Subcutaneous adipose tissue (tissue), 4 donors: Measurements from ENCODE around the gene SLC23A3. TPM values are rescaled to one million over a fixed set of nuclear protein-coding genes. Genes with fewer than 3 reads are reported as not detected.

Experiments used
- total RNA-seq, 4 donors: library from RNA; depleted of rRNA; stranded (reverse); fragments of >200 nt; gene quantifications; one replicate each; pipeline ENCODE4 v1.1.0, GENCODE V29; 2016
- TF ChIP-seq, protein P1 (sequence below): fragments of 450-650 bp; IDR thresholded peaks from one replicate; pipeline ENCODE4 v1.5.1; 2016; ENCODE audit warnings: low read depth, mild to moderate bottlenecking, control low read depth, antibody characterized with exemption, moderate library complexity

Gene SLC23A3
- total RNA-seq, 4 donors from 2014 or later = 0.38 to 0.82 (median 0.67) TPM

- TF ChIP-seq, protein P1, sequence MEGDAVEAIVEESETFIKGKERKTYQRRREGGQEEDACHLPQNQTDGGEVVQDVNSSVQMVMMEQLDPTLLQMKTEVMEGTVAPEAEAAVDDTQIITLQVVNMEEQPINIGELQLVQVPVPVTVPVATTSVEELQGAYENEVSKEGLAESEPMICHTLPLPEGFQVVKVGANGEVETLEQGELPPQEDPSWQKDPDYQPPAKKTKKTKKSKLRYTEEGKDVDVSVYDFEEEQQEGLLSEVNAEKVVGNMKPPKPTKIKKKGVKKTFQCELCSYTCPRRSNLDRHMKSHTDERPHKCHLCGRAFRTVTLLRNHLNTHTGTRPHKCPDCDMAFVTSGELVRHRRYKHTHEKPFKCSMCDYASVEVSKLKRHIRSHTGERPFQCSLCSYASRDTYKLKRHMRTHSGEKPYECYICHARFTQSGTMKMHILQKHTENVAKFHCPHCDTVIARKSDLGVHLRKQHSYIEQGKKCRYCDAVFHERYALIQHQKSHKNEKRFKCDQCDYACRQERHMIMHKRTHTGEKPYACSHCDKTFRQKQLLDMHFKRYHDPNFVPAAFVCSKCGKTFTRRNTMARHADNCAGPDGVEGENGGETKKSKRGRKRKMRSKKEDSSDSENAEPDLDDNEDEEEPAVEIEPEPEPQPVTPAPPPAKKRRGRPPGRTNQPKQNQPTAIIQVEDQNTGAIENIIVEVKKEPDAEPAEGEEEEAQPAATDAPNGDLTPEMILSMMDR = no peak
Measured at GRCh38 chr2:219199470-219200211, 29.8 kb upstream of the SLC23A3 start.

- TF ChIP-seq, protein P1 = no peak
Measured at GRCh38 chr2:219198974-219199373, 29.1 kb upstream of the SLC23A3 start.

DNA sequence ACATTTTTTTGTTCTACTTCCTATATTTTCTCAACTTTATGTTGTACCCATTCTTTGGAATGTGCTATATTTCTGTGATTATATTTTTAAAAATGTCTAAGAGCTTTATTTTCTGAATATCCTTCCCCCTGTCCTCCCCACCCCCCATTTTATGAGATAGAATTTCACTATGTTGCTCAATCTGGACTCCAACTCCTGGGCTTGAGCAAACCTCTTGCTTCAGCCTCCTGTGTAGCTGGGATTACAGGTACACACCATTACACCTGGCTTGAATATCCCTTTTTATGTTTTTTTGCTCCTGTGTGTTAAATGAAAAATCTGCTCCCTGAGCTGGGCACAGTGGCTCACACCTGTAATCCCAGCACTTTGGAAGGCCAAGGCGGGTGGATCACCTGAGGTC is 27.6 kb upstream of the SLC23A3 start:
- TF ChIP-seq, protein P1 = no peak

DNA sequence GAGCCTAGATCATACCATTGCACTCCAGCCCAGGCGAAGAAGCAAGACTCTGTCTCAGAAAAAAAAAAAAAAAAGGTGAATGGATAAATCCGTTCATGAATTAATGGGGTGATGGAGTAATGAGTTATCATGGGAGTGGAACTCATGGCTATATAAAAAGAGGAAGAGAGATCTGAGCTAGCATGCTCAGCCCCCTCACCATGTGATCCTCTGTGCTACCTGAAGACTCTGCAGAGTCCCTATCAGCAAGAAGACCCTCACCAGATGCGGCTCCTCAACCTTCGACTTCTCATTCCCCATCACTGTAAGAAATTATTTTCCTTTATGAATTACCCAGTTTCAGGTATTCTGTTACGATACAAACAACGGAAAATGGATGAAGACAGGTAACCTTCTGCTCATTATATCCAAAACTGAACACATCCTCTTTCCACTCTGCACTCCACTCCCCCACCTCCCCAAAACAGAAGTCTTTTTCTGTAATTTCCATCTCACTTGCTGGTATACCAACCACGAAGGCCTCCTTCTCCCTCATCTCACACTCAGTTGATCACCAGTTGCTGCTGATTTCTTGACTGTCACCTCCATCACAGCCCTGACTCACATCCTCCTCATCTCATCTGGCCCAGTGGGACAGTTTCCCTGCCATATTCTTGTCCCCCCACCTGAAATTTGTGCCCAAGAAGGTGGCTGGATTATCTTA is 17.1 kb upstream of the SLC23A3 start:
- TF ChIP-seq, protein P1 = no peak

- TF ChIP-seq, protein P1 = no peak
Measured at GRCh38 chr2:219184121-219184520, 14.3 kb upstream of the SLC23A3 start.

DNA sequence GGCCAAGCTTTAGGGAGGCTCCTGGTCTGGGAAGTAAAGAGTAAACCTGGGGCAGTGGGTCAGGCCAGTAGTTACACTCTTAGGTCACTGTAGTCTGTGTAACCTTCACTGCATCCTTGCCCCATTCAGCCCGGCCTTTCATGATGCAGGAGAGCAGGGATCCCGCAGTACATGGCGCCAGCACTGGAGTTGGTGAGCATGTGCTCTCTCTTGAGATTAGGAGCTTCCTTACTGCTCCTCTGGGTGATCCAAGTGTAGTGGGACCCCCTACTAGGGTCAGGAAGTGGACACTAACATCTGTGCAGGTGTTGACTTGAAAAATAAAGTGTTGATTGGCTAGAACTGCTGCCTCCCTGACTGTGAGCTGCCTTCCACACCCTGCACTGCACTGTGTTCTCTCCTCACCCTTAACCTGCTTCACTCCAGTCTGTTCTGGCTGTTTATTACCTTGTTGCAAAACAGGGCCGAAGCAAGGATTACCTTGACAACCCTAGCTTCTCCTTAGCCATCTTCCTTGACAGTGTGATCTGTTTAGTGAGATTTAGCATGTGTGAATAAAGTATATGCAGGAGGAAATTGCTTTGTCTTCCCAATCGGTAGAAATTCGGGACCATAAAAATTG is 13.4 kb upstream of the SLC23A3 start:
- TF ChIP-seq, protein P1 = no peak

DNA sequence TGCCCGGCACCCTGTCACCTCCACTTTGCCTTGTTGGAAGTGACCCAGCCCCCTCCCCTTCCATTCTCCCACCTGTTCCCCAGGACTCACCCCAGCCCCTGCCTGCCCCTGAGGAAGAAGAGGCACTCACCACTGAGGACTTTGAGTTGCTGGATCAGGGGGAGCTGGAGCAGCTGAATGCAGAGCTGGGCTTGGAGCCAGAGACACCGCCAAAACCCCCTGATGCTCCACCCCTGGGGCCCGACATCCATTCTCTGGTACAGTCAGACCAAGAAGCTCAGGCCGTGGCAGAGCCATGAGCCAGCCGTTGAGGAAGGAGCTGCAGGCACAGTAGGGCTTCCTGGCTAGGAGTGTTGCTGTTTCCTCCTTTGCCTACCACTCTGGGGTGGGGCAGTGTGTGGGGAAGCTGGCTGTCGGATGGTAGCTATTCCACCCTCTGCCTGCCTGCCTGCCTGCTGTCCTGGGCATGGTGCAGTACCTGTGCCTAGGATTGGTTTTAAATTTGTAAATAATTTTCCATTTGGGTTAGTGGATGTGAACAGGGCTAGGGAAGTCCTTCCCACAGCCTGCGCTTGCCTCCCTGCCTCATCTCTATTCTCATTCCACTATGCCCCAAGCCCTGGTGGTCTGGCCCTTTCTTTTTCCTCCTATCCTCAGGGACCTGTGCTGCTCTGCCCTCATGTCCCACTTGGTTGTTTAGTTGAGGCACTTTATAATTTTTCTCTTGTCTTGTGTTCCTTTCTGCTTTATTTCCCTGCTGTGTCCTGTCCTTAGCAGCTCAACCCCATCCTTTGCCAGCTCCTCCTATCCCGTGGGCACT is 12.7 kb upstream of the SLC23A3 start:
- TF ChIP-seq, protein P1 = no peak
